HEK293 (cell line): Measurements from ENCODE around the gene RPL36.

ENCODE experiments used
- BCL11B ChIP-seq: fragments of 450-650 bp; formaldehyde crosslinking; IDR thresholded peaks from 2 replicates; pipeline ENCODE4 v1.5.1; 2016; ENCODE audit warnings: low read depth, missing biosample characterization, missing genetic modification characterization
- CTCF ChIP-seq: fragments of 450-650 bp; formaldehyde crosslinking; IDR thresholded peaks from 2 replicates; pipeline ENCODE4 v1.5.1; 2016; ENCODE audit warnings: missing biosample characterization, missing genetic modification characterization
- GLIS2 ChIP-seq: fragments of 450-650 bp; formaldehyde crosslinking; IDR thresholded peaks from 2 replicates; pipeline ENCODE4 v1.5.1; 2016; ENCODE audit warnings: missing biosample characterization, missing genetic modification characterization
- KLF1 ChIP-seq: fragments of 450-650 bp; formaldehyde crosslinking; IDR thresholded peaks from 2 replicates; pipeline ENCODE4 v1.5.1; 2016; ENCODE audit warnings: missing biosample characterization, missing genetic modification characterization
- KLF17 ChIP-seq: fragments of 450-650 bp; formaldehyde crosslinking; IDR thresholded peaks from 2 replicates; pipeline ENCODE4 v1.5.1; 2016; ENCODE audit warnings: missing biosample characterization, missing genetic modification characterization
- KLF8 ChIP-seq: fragments of 450-650 bp; formaldehyde crosslinking; IDR thresholded peaks from 2 replicates; pipeline ENCODE4 v1.5.1; 2016; ENCODE audit warnings: missing biosample characterization, missing genetic modification characterization
- PRDM1 ChIP-seq: fragments of 450-650 bp; formaldehyde crosslinking; IDR thresholded peaks from 2 replicates; pipeline ENCODE4; 2016; ENCODE audit warnings: missing biosample characterization, missing genetic modification characterization
- SETDB1 ChIP-seq: IDR thresholded peaks from one replicate; pipeline ENCODE4 v1.6.1; 2017; ENCODE audit warnings: mild to moderate bottlenecking, low read length, moderate library complexity, mixed read lengths; ENCODE audit not compliant: insufficient read length
- TCF7L2 ChIP-seq: IDR thresholded peaks from 2 replicates; pipeline ENCODE4 v1.6.1; 2011; ENCODE audit warnings: low read depth, mild to moderate bottlenecking, inconsistent platforms, low read length, moderate library complexity, borderline replicate concordance
- ZBTB21 ChIP-seq: fragments of 450-650 bp; formaldehyde crosslinking; IDR thresholded peaks from 2 replicates; pipeline ENCODE4 v1.5.1; 2017; ENCODE audit warnings: missing biosample characterization, missing genetic modification characterization
- ZBTB44 ChIP-seq: fragments of 450-650 bp; IDR thresholded peaks from 2 replicates; pipeline ENCODE4 v1.5.1; 2018; ENCODE audit warnings: missing biosample characterization, mild to moderate bottlenecking, missing genetic modification characterization
- ZNF211 ChIP-seq: fragments of 450-650 bp; formaldehyde crosslinking; IDR thresholded peaks from 2 replicates; pipeline ENCODE4 v1.5.1; 2016; ENCODE audit warnings: low read depth, missing biosample characterization, missing genetic modification characterization
- ZNF354C ChIP-seq: fragments of 450-650 bp; formaldehyde crosslinking; IDR thresholded peaks from 2 replicates; pipeline ENCODE4 v1.5.1; 2016; ENCODE audit warnings: missing biosample characterization, missing genetic modification characterization, low read depth, borderline replicate concordance
- ZNF394 ChIP-seq: fragments of 450-650 bp; formaldehyde crosslinking; IDR thresholded peaks from 2 replicates; pipeline ENCODE4 v1.5.1; 2016; ENCODE audit warnings: missing biosample characterization, missing genetic modification characterization, mild to moderate bottlenecking, moderate library complexity, borderline replicate concordance
- ZNF404 ChIP-seq: fragments of 450-650 bp; formaldehyde crosslinking; IDR thresholded peaks from 2 replicates; pipeline ENCODE4 v1.5.1; 2017; ENCODE audit warnings: missing biosample characterization, missing genetic modification characterization
- ZNF514 ChIP-seq: fragments of 450-650 bp; formaldehyde crosslinking; IDR thresholded peaks from 2 replicates; pipeline ENCODE4 v1.5.1; 2016; ENCODE audit warnings: missing biosample characterization, missing genetic modification characterization
- ZNF585B ChIP-seq: fragments of 450-650 bp; formaldehyde crosslinking; IDR thresholded peaks from 2 replicates; pipeline ENCODE4 v1.5.1; 2016; ENCODE audit warnings: missing biosample characterization, missing genetic modification characterization
- ZNF600 ChIP-seq: fragments of 450-650 bp; formaldehyde crosslinking; IDR thresholded peaks from 2 replicates; pipeline ENCODE4 v1.5.1; 2016; ENCODE audit warnings: missing biosample characterization, missing genetic modification characterization
- ZNF629 ChIP-seq: fragments of 450-650 bp; formaldehyde crosslinking; IDR thresholded peaks from 2 replicates; pipeline ENCODE4 v1.5.1; 2017; ENCODE audit warnings: missing biosample characterization, missing genetic modification characterization
- ZNF660 ChIP-seq: fragments of 450-650 bp; IDR thresholded peaks from 2 replicates; pipeline ENCODE4 v1.5.1; 2018; ENCODE audit warnings: missing biosample characterization, mild to moderate bottlenecking, missing genetic modification characterization
- ZNF701 ChIP-seq: fragments of 450-650 bp; formaldehyde crosslinking; IDR thresholded peaks from 2 replicates; pipeline ENCODE4 v1.5.1; 2016; ENCODE audit warnings: missing biosample characterization, missing genetic modification characterization
- ZNF776 ChIP-seq: fragments of 450-650 bp; formaldehyde crosslinking; IDR thresholded peaks from 2 replicates; pipeline ENCODE4 v1.5.0; 2017; ENCODE audit warnings: missing biosample characterization, missing genetic modification characterization, borderline replicate concordance
- ZNF830 ChIP-seq: fragments of 450-650 bp; IDR thresholded peaks from 2 replicates; pipeline ENCODE4 v1.5.0; 2018; ENCODE audit warnings: missing biosample characterization, missing genetic modification characterization, low read depth, mild to moderate bottlenecking, moderate library complexity
- ZSCAN16 ChIP-seq: fragments of 450-650 bp; formaldehyde crosslinking; IDR thresholded peaks from 2 replicates; pipeline ENCODE4 v1.5.1; 2016; ENCODE audit warnings: missing biosample characterization, missing genetic modification characterization
- ZSCAN30 ChIP-seq: fragments of 450-650 bp; IDR thresholded peaks from 2 replicates; pipeline ENCODE4 v1.5.1; 2018; ENCODE audit warnings: missing biosample characterization, mild to moderate bottlenecking, missing genetic modification characterization, moderate library complexity
- TF ChIP-seq, protein P1 (sequence below): fragments of 450-650 bp; formaldehyde crosslinking; IDR thresholded peaks from 2 replicates; pipeline ENCODE4 v1.5.1; 2016; ENCODE audit warnings: missing biosample characterization, missing genetic modification characterization, borderline replicate concordance
- TF ChIP-seq, protein P2 (sequence below): fragments of 450-650 bp; formaldehyde crosslinking; optimal IDR thresholded peaks from 2 replicates; pipeline ENCODE3; 2016; ENCODE audit warnings: missing biosample characterization, mild to moderate bottlenecking, missing genetic modification characterization

RPL36 gene

GRCh38 chr19:5680437-5681368 lies 9.4 kb upstream of the RPL36 start, which contains the start of the genes HSD11B1L and MICOS13 (continued):
- TF ChIP-seq, protein P1, sequence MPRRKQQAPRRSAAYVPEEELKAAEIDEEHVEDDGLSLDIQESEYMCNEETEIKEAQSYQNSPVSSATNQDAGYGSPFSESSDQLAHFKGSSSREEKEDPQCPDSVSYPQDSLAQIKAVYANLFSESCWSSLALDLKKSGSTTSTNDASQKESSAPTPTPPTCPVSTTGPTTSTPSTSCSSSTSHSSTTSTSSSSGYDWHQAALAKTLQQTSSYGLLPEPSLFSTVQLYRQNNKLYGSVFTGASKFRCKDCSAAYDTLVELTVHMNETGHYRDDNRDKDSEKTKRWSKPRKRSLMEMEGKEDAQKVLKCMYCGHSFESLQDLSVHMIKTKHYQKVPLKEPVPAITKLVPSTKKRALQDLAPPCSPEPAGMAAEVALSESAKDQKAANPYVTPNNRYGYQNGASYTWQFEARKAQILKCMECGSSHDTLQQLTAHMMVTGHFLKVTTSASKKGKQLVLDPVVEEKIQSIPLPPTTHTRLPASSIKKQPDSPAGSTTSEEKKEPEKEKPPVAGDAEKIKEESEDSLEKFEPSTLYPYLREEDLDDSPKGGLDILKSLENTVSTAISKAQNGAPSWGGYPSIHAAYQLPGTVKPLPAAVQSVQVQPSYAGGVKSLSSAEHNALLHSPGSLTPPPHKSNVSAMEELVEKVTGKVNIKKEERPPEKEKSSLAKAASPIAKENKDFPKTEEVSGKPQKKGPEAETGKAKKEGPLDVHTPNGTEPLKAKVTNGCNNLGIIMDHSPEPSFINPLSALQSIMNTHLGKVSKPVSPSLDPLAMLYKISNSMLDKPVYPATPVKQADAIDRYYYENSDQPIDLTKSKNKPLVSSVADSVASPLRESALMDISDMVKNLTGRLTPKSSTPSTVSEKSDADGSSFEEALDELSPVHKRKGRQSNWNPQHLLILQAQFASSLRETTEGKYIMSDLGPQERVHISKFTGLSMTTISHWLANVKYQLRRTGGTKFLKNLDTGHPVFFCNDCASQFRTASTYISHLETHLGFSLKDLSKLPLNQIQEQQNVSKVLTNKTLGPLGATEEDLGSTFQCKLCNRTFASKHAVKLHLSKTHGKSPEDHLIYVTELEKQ (tag by site-specific recombination) = no peak
- TF ChIP-seq, protein P2, sequence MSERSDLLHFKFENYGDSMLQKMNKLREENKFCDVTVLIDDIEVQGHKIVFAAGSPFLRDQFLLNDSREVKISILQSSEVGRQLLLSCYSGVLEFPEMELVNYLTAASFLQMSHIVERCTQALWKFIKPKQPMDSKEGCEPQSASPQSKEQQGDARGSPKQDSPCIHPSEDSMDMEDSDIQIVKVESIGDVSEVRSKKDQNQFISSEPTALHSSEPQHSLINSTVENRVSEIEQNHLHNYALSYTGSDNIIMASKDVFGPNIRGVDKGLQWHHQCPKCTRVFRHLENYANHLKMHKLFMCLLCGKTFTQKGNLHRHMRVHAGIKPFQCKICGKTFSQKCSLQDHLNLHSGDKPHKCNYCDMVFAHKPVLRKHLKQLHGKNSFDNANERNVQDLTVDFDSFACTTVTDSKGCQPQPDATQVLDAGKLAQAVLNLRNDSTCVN (tag by site-specific recombination) = peak; percentile 79
- TF ChIP-seq ZNF394 (tag by site-specific recombination) (peak; percentile 12; the same call in 1 of the 2 replicates), KLF1 (tag by site-specific recombination) (peak; percentile 70), ZNF211 (tag by site-specific recombination) (no peak), ZBTB21 (tag by site-specific recombination) (no peak), ZNF600 (tag by site-specific recombination) (no peak), ZNF514 (tag by site-specific recombination) (no peak), GLIS2 (tag by site-specific recombination) (peak; percentile 48), SETDB1 (no peak), CTCF (tag by site-specific recombination) (0 out of 2 replicates have a peak, but pooled peaks have one; percentile 2), ZSCAN16 (tag by site-specific recombination) (no peak), PRDM1 (no peak), ZNF404 (tag by site-specific recombination) (no peak), ZSCAN30 (peak; percentile 42), ZNF660 (tag by site-specific recombination) (0 out of 2 replicates have a peak, but pooled peaks have one; percentile 37), BCL11B (tag by site-specific recombination) (0 out of 2 replicates have a peak, but pooled peaks have one; percentile 8), KLF17 (tag by site-specific recombination) (0 out of 2 replicates have a peak, but pooled peaks have one; percentile 10), ZNF776 (tag by site-specific recombination) (no peak), ZNF354C (tag by site-specific recombination) (no peak), ZNF629 (tag by site-specific recombination) (0 out of 2 replicates have a peak, but pooled peaks have one; percentile 43), ZBTB44 (0 out of 2 replicates have a peak, but pooled peaks have one; percentile 13), TCF7L2 (no peak), ZNF701 (tag by site-specific recombination) (no peak), ZNF585B (no peak), ZNF830 (no peak), KLF8 (tag by site-specific recombination) (peak; percentile 84)
